Measurements from ENCODE around the gene EFNB2. TPM values are rescaled to one million over a fixed set of nuclear protein-coding genes. Genes with fewer than 3 reads are reported as not detected.

The EFNB2 gene
- total and polyA plus RNA-seq, 4 donors = 2.6 to 6.1 (median 3.4) TPM

- Histone ChIP-seq H3K27me3 (ENCODE audit: control insufficient read depth in 4 of 4, insufficient read depth in 4 of 4, low read length in 3 of 4) (no peaks in the 10 kb centered on the region), H3K4me3 (ENCODE audit: low read depth in 1 of 3, low read length in 3 of 3) (no peak overlapping the region), H3K36me3 (ENCODE audit: control insufficient read depth in 4 of 4, insufficient read depth in 3 of 4, low read depth in 1 of 4, low read length in 3 of 4) (no peaks in the 10 kb centered on the region), H3K4me1 (ENCODE audit: control insufficient read depth in 4 of 4, insufficient read depth in 4 of 4, low read length in 3 of 4) (no peaks in the 10 kb centered on the region), H3K9me3 (ENCODE audit: control insufficient read depth in 4 of 4, low read length in 3 of 4) (no peaks in the 10 kb centered on the region), H3K27ac (ENCODE audit: low read depth in 1 of 2, low read length in 2 of 2) (no peak overlapping the region), H3K9ac (ENCODE audit: low read depth in 1 of 2, low read length in 2 of 2) (no peak overlapping the region)
- TF ChIP-seq EGR1 (IDR thresholded peaks at IDR 0.05; ENCODE audit: low read depth in 2 of 2) (no peak), RAD21 (IDR thresholded peaks at IDR 0.05) (no peak), FOXA2 (IDR thresholded peaks at IDR 0.05) (no peak), ATF3 (IDR thresholded peaks at IDR 0.05) (no peak), REST (IDR thresholded peaks at IDR 0.05) (no peak), HNF4G (IDR thresholded peaks at IDR 0.05) (no peak), MAX (IDR thresholded peaks at IDR 0.05) (no peak), HNF4A (conservative IDR thresholded peaks at IDR 0.05) (no peak), ZBTB33 (IDR thresholded peaks at IDR 0.05) (no peak)
- 50% methylated on average over 10 of the region's 10 CpGs for WGBS
- no peak for DNase-seq (ENCODE audit: low spot score)
Measured at GRCh38 chr13:106467427-106468122, 67.9 kb downstream of the EFNB2 start.

GRCh38 chr13:106466691-106467426 lies 68.6 kb downstream of the EFNB2 start:
- 83% methylated on average over 7 of the region's 7 CpGs for WGBS
- Histone ChIP-seq H3K27ac (ENCODE audit: low read depth in 1 of 2, low read length in 2 of 2) (no peak overlapping the region), H3K4me1 (ENCODE audit: control insufficient read depth in 4 of 4, insufficient read depth in 4 of 4, low read length in 3 of 4) (no peaks in the 10 kb centered on the region), H3K9me3 (ENCODE audit: control insufficient read depth in 4 of 4, low read length in 3 of 4) (no peaks in the 10 kb centered on the region), H3K4me3 (ENCODE audit: low read depth in 1 of 3, low read length in 3 of 3) (no peak overlapping the region), H3K27me3 (ENCODE audit: control insufficient read depth in 4 of 4, insufficient read depth in 4 of 4, low read length in 3 of 4) (no peaks in the 10 kb centered on the region), H3K36me3 (ENCODE audit: control insufficient read depth in 4 of 4, insufficient read depth in 3 of 4, low read depth in 1 of 4, low read length in 3 of 4) (no peaks in the 10 kb centered on the region), H3K9ac (ENCODE audit: low read depth in 1 of 2, low read length in 2 of 2) (no peak overlapping the region)
- DNase-seq (ENCODE audit: low spot score) = no peak
- TF ChIP-seq FOXA1 (IDR thresholded peaks at IDR 0.05) (no peak), RAD21 (IDR thresholded peaks at IDR 0.05) (no peak), HNF4A (conservative IDR thresholded peaks at IDR 0.05) (no peak), ATF3 (IDR thresholded peaks at IDR 0.05) (no peak), FOXA2 (IDR thresholded peaks at IDR 0.05) (no peak), REST (IDR thresholded peaks at IDR 0.05) (no peak), JUND (IDR thresholded peaks at IDR 0.05) (no peak), RXRA (IDR thresholded peaks at IDR 0.05) (no peak), TAF1 (conservative IDR thresholded peaks at IDR 0.05) (no peak), SP1 (IDR thresholded peaks at IDR 0.05) (no peak), YY1 (IDR thresholded peaks at IDR 0.05) (no peak), MAX (IDR thresholded peaks at IDR 0.05) (no peak)

Data from liver (tissue), 9 donors.